Measurements from ENCODE around the gene HECTD2.

DNA sequence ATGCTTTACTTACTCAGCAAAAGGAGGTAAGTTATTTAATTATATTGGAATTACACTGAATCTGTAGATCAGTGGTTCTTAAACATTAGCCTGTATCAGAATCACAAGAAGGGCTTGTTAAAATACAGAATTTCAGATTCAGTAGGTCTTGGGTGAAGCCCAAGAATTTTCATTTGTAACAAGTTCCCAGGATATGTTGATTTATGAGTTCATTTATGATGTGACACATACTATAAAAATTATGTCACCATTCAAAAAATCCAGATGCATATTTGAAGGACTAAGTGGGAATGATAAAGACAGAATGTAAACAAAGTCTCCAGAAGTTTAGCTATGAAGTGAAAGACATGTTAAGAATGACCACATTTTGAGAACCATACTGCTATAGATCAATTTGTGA lies 52.3 kb downstream of the HECTD2 start:
- TF ChIP-seq, protein P1, sequence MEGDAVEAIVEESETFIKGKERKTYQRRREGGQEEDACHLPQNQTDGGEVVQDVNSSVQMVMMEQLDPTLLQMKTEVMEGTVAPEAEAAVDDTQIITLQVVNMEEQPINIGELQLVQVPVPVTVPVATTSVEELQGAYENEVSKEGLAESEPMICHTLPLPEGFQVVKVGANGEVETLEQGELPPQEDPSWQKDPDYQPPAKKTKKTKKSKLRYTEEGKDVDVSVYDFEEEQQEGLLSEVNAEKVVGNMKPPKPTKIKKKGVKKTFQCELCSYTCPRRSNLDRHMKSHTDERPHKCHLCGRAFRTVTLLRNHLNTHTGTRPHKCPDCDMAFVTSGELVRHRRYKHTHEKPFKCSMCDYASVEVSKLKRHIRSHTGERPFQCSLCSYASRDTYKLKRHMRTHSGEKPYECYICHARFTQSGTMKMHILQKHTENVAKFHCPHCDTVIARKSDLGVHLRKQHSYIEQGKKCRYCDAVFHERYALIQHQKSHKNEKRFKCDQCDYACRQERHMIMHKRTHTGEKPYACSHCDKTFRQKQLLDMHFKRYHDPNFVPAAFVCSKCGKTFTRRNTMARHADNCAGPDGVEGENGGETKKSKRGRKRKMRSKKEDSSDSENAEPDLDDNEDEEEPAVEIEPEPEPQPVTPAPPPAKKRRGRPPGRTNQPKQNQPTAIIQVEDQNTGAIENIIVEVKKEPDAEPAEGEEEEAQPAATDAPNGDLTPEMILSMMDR (IDR thresholded peaks at IDR 0.05), result no peak
- TF ChIP-seq POLR2A (IDR thresholded peaks at IDR 0.05) (no peak), EP300 (IDR thresholded peaks at IDR 0.05) (no peak)
